SK-N-SH treated with all-trans-retinoic acid at 6 μM for 48 hours (cell line): ENCODE results near the gene LETMD1.

Experiments used
- ARNTL ChIP-seq: fragments of 450-650 bp; formaldehyde crosslinking; IDR thresholded peaks from 2 replicates; pipeline ENCODE4 v1.5.0; 2020; ENCODE audit warnings: low read depth, mild to moderate bottlenecking, moderate library complexity, borderline replicate concordance
- CREB5 ChIP-seq: fragments of 250-450 bp; sonication (Bioruptor Pico); IDR thresholded peaks from 2 replicates; pipeline ENCODE4 v1.5.1; 2020; ENCODE audit warnings: low read depth, mild to moderate bottlenecking, moderate library complexity
- CSDC2 ChIP-seq: fragments of 250-450 bp; sonication (Bioruptor Pico); IDR thresholded peaks from 2 replicates; pipeline ENCODE4 v1.5.0; 2020; ENCODE audit warnings: mild to moderate bottlenecking, moderate library complexity
- CSRNP3 ChIP-seq: fragments of 250-450 bp; sonication (Bioruptor Pico); IDR thresholded peaks from 2 replicates; pipeline ENCODE4 v1.5.1; 2021; ENCODE audit warnings: mild to moderate bottlenecking, moderate library complexity
- ESRRG ChIP-seq: fragments of 250-450 bp; sonication (Bioruptor Pico); IDR thresholded peaks from 2 replicates; pipeline ENCODE4 v1.6.1; 2021; ENCODE audit warnings: mild to moderate bottlenecking
- PATZ1 ChIP-seq: fragments of 250-450 bp; sonication (Bioruptor Pico); IDR thresholded peaks from 2 replicates; pipeline ENCODE4 v1.8.0; 2020; ENCODE audit warnings: mild to moderate bottlenecking, moderate library complexity, borderline replicate concordance
- POU6F1 ChIP-seq: fragments of 250-450 bp; sonication (Bioruptor Pico); IDR thresholded peaks from 2 replicates; pipeline ENCODE4 v1.8.0; 2021; ENCODE audit warnings: low read depth, mild to moderate bottlenecking, moderate library complexity, borderline replicate concordance
- TCF4 ChIP-seq: fragments of 250-450 bp; sonication (Bioruptor Pico); IDR thresholded peaks from 2 replicates; pipeline ENCODE4 v1.8.0; 2021; ENCODE audit warnings: mild to moderate bottlenecking, moderate library complexity, borderline replicate concordance
- ZFP3 ChIP-seq: fragments of 250-450 bp; sonication (Bioruptor Pico); IDR thresholded peaks from 2 replicates; pipeline ENCODE4 v1.5.0; 2020; ENCODE audit warnings: mild to moderate bottlenecking, moderate library complexity
- ZFP30 ChIP-seq: fragments of 450-650 bp; formaldehyde crosslinking; IDR thresholded peaks from 2 replicates; pipeline ENCODE4 v1.5.0; 2022; ENCODE audit warnings: mild to moderate bottlenecking, moderate library complexity
- ZNF70 ChIP-seq: fragments of 450-650 bp; formaldehyde crosslinking; IDR thresholded peaks from 2 replicates; pipeline ENCODE4 v1.5.0; 2020; ENCODE audit warnings: mild to moderate bottlenecking, moderate library complexity

- no peak for TF ChIP-seq ZFP30 (CRISPR knock-in tag)
- TF ChIP-seq ZNF70 (CRISPR knock-in tag) = no peak
- no peak for TF ChIP-seq PATZ1 (CRISPR knock-in tag)
- TF ChIP-seq ZFP3 (CRISPR knock-in tag) = no peak
- TF ChIP-seq ARNTL (CRISPR knock-in tag) = no peak
- TF ChIP-seq CREB5 (CRISPR knock-in tag) = no peak
- no peak for TF ChIP-seq ESRRG (CRISPR knock-in tag)
- no peak for TF ChIP-seq CSDC2
- no peak for TF ChIP-seq POU6F1
- no peak for TF ChIP-seq CSRNP3 (CRISPR knock-in tag)
- TF ChIP-seq TCF4 = no peak
Observed at GRCh38 chr12:51083126-51083833, 35.2 kb downstream of the LETMD1 start, which contains the start of gene CSRNP2.
